PC-3 (cell line): ENCODE data around the gene KIF2B. TPM values are rescaled to one million over a fixed set of nuclear protein-coding genes. Genes with fewer than 3 reads are reported as not detected.

ENCODE experiments used
- ATAC-seq: fragments of 200-7000 bp; cut with Tn5 transposase; 2 replicates; pipeline ENCODE4 v1.9.1; 2020; ENCODE audit warnings: mild to moderate bottlenecking, moderate library complexity
- BruUV-seq: library from RNA; stranded (reverse); fragments of 400-500 nt; replicated peaks from 2 replicates; lab custom pipeline; 2021; lab: Mats Ljungman, UMichigan
- CTCF ChIA-PET: fragments of 300-600 bp; sonication (Branson Sonifier 250); formaldehyde crosslinking; loops from one replicate; lab custom pipeline; 2022; ENCODE audit warnings: antibody characterized with exemption; lab: Charles Lee
- POLR2A ChIA-PET: fragments of 300-600 bp; sonication (Branson Sonifier 250); formaldehyde crosslinking; loops from one replicate; lab custom pipeline; 2022; ENCODE audit warnings: antibody characterized with exemption; ENCODE audit not compliant: unreplicated experiment; lab: Charles Lee
- DNase-seq: peaks from one replicate; pipeline ENCODE4 v3.0.0-alpha.2; 2015
- H2AFZ ChIP-seq: fragments of 300-600 bp; sonication (generic); 2 replicates; pipeline ENCODE4 v1.6.0; 2016; ENCODE audit warnings: antibody characterized with exemption, low read length
- H3F3A ChIP-seq: fragments of 300-600 bp; sonication (generic); one replicate; pipeline ENCODE4 v1.6.0; 2017; ENCODE audit warnings: antibody characterized with exemption, low read length, control low read depth, mild to moderate bottlenecking; ENCODE audit not compliant: unreplicated experiment
- H3K27ac ChIP-seq: fragments of 300-600 bp; sonication (generic); 2 replicates; pipeline ENCODE4 v1.5.1; 2016; ENCODE audit warnings: mild to moderate bottlenecking, low read length
- H3K27me3 ChIP-seq: fragments of 300-600 bp; sonication (generic); 2 replicates; pipeline ENCODE4 v1.6.1; 2016; ENCODE audit warnings: low read length, mixed read lengths
- H3K36me3 ChIP-seq: fragments of 300-600 bp; sonication (generic); 2 replicates; pipeline ENCODE4 v1.6.1; 2016; ENCODE audit warnings: low read depth, mixed run types, low read length, mixed read lengths
- H3K4me1 ChIP-seq: fragments of 300-600 bp; sonication (generic); 2 replicates; pipeline ENCODE4 v1.5.1; 2016; ENCODE audit warnings: low read length; ENCODE audit not compliant: insufficient read depth
- H3K4me2 ChIP-seq: fragments of 300-600 bp; sonication (generic); 2 replicates; pipeline ENCODE4 v1.6.0; 2016; ENCODE audit warnings: low read length
- H3K4me3 ChIP-seq: fragments of 300-600 bp; sonication (generic); 2 replicates; pipeline ENCODE4 v1.5.1; 2016; ENCODE audit warnings: mild to moderate bottlenecking, low read length, mixed read lengths
- H3K79me2 ChIP-seq: fragments of 300-600 bp; sonication (generic); 2 replicates; pipeline ENCODE4 v1.6.1; 2017; ENCODE audit warnings: low read length, mixed read lengths
- H3K9ac ChIP-seq: fragments of 300-600 bp; sonication (generic); 2 replicates; pipeline ENCODE4 v1.6.0; 2016; ENCODE audit warnings: mild to moderate bottlenecking, low read length
- H3K9me2 ChIP-seq: fragments of 300-600 bp; sonication (generic); replicated peaks from 2 replicates; pipeline ENCODE4 v1.6.1; 2016; ENCODE audit warnings: mixed run types, low read length, mixed read lengths
- H3K9me3 ChIP-seq: fragments of 300-600 bp; sonication (generic); 2 replicates; pipeline ENCODE4 v1.6.1; 2016; ENCODE audit warnings: low read length, mixed read lengths
- H4K20me1 ChIP-seq: fragments of 300-600 bp; sonication (generic); 2 replicates; pipeline ENCODE4 v1.6.1; 2016; ENCODE audit warnings: low read length, mixed read lengths
- CTCF ChIP-seq: fragments of 300-600 bp; sonication (generic); conservative IDR thresholded peaks from 2 replicates; pipeline ENCODE4 v1.5.1; 2017; ENCODE audit warnings: antibody characterized with exemption, low read depth, mild to moderate bottlenecking, low read length
- EZH2 ChIP-seq: fragments of 300-600 bp; sonication (generic); IDR thresholded peaks from one replicate; pipeline ENCODE4 v1.6.1; 2017; ENCODE audit warnings: antibody characterized with exemption, mild to moderate bottlenecking, low read length; ENCODE audit not compliant: unreplicated experiment
- EZH2phosphoT487 ChIP-seq: fragments of 300-600 bp; sonication (generic); IDR thresholded peaks from 2 replicates; pipeline ENCODE4 v1.6.1; 2018; ENCODE audit warnings: mild to moderate bottlenecking, antibody characterized with exemption, low read length, borderline replicate concordance
- intact Hi-C: fragments of 100-400 bp; cut with micrococcal nuclease; formaldehyde crosslinking; loops from 2 replicates; pipeline ENCODE4 v1.9.0; 2023
- total RNA-seq: library from RNA; depleted of rRNA; stranded (reverse); fragments of >200 nt; gene quantifications from 2 replicates; pipeline ENCODE4 v1.2.3, GENCODE V29; 2014

The KIF2B gene
- total RNA-seq, 1 experiment from 2014 or later: not detected

GRCh38 chr17:53818271-53818670 is 4.5 kb upstream of the KIF2B start:
- intact Hi-C loops: no loop called here
- no peak overlapping the region for H3K4me2 ChIP-seq
- POLR2A ChIA-PET: no interaction called here
- H3K27me3 ChIP-seq: no peaks in the 10 kb centered on the region
- H3K9me2 ChIP-seq: no peaks in the 10 kb centered on the region
- CTCF ChIA-PET: no interaction called here
- no peaks in the 10 kb centered on the region for H3F3A ChIP-seq
- H3K27ac ChIP-seq: no peak overlapping the region
- DNase-seq (no peak), ATAC-seq (no peak)
- H3K79me2 ChIP-seq: no peaks in the 10 kb centered on the region
- peaks cover 24% of the 10 kb centered on the region for H3K9me3 ChIP-seq
- no peak overlapping the region for H2AFZ ChIP-seq
- no peaks in the 10 kb centered on the region for H3K36me3 ChIP-seq
- no peak overlapping the region for H3K4me3 ChIP-seq
- no peaks in the 10 kb centered on the region for H3K4me1 ChIP-seq
- TF ChIP-seq CTCF (no peak), EZH2phosphoT487 (no peak), EZH2 (no peak)
- no peak overlapping the region for H3K9ac ChIP-seq
- H4K20me1 ChIP-seq: no peaks in the 10 kb centered on the region
- no TSS peak for BruUV-seq

DNA sequence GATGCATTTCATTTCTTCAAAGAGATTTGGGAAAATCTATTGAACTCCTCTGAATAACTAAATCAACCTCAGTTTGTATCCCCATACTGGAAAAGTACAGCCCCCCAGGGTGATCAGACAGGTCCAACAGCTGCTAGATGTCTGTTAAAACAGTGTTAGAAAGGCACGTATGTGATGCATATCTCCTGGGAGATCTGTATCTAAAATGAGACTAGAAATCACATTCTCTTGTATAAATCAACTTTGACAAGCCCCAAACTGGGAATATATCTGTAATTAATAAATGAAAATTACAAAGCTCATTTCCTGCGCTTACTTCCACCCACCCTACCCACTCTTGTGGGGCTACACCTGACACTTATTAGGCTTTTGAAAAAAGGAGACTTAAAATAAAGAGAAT is 3.8 kb upstream of the KIF2B start:
- TF ChIP-seq EZH2 (no peak), CTCF (no peak), EZH2phosphoT487 (no peak)
- ATAC-seq: no peak
- ChIA-PET CTCF (no interaction called here), POLR2A (no interaction called here)
- Histone ChIP-seq H3K4me3 (no peak overlapping the region), H3K27me3 (no peaks in the 10 kb centered on the region), H3K27ac (no peak overlapping the region), H3K4me2 (no peak overlapping the region), H3K79me2 (no peaks in the 10 kb centered on the region), H4K20me1 (no peaks in the 10 kb centered on the region), H3K9ac (no peak overlapping the region), H3K9me3 (peaks cover 20% of the 10 kb centered on the region), H3K36me3 (no peaks in the 10 kb centered on the region), H3K9me2 (no peaks in the 10 kb centered on the region), H2AFZ (no peak overlapping the region), H3F3A (no peaks in the 10 kb centered on the region), H3K4me1 (no peaks in the 10 kb centered on the region)
- no peak for DNase-seq
- BruUV-seq: no TSS peak
- intact Hi-C loops: no loop called here

DNA sequence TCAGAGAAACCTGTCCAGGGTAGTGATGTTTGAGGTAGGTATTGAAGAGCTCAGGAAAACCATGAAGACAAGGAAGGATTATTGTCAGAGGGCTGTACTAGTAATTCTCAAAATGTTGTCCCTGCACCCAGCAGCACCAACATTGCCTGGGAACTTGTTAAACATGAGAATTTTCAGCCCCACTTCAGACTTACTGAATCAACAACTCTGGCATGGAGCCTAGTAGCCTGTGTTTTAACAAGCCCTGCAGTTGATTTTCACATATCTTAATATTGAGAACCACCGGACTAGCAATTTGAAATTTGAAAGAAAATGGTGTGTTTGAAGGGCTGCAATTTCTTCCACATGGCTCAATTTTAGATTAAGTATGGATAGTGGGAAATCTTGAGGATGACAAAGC is 2.8 kb upstream of the KIF2B start:
- CTCF ChIA-PET: no interaction called here
- DNase-seq: no peak
- H4K20me1 ChIP-seq: no peaks in the 10 kb centered on the region
- H3K27me3 ChIP-seq: no peaks in the 10 kb centered on the region
- H3K9me3 ChIP-seq: peaks cover 20% of the 10 kb centered on the region
- no peak overlapping the region for H3K27ac ChIP-seq
- no peak overlapping the region for H3K9ac ChIP-seq
- H3K4me2 ChIP-seq: no peak overlapping the region
- POLR2A ChIA-PET: no interaction called here
- intact Hi-C loops: no loop called here
- no peaks in the 10 kb centered on the region for H3K36me3 ChIP-seq
- no peak overlapping the region for H3K4me3 ChIP-seq
- no peak overlapping the region for H2AFZ ChIP-seq
- H3K9me2 ChIP-seq: no peaks in the 10 kb centered on the region
- no peaks in the 10 kb centered on the region for H3K79me2 ChIP-seq
- H3F3A ChIP-seq: no peaks in the 10 kb centered on the region
- ATAC-seq: no peak
- no TSS peak for BruUV-seq
- no peaks in the 10 kb centered on the region for H3K4me1 ChIP-seq
- TF ChIP-seq CTCF (no peak), EZH2phosphoT487 (no peak), EZH2 (no peak)
